C4-2B (cell line): Measurements from ENCODE around the gene RGS19.

Source experiments
- CTCF ChIP-seq: fragments of 450-650 bp; conservative IDR thresholded peaks from 2 replicates; pipeline ENCODE4 v1.5.1; 2017; ENCODE audit warnings: mild to moderate bottlenecking
- ZFX ChIP-seq: fragments of 450-650 bp; IDR thresholded peaks from 2 replicates; pipeline ENCODE4 v1.6.1; 2017

- TF ChIP-seq CTCF (no peak), ZFX (no peak)
These were observed 13.4 kb downstream of the RGS19 start for GRCh38 chr20:64065974-64066343.
